ENCODE data around the gene CLEC4F. TPM values are rescaled to one million over a fixed set of nuclear protein-coding genes. Genes with fewer than 3 reads are reported as not detected.

Gene CLEC4F
- total RNA-seq, 1 donor from 2014 or later = not detected

- no peak overlapping the region for H3K27ac Mint-ChIP-seq
- no peaks in the 10 kb centered on the region for H3K36me3 Mint-ChIP-seq (ENCODE audit: insufficient read depth)
- no peaks in the 10 kb centered on the region for H3K4me1 Mint-ChIP-seq (ENCODE audit: low read depth)
- H3K4me3 Mint-ChIP-seq (ENCODE audit: low read depth) = no peak overlapping the region
- H3K9me3 Mint-ChIP-seq (ENCODE audit: low read depth) = no peaks in the 10 kb centered on the region
- peaks cover 53% of the 10 kb centered on the region for H3K27me3 Mint-ChIP-seq
- TF ChIP-seq CTCF (IDR thresholded peaks at IDR 0.05; ENCODE audit: unreplicated experiment) = no peak
- DNase-seq (ENCODE audit: low spot score, unreplicated experiment) = no peak
These were observed 32.4 kb upstream of the CLEC4F start for GRCh38 chr2:70852824-70853223.

GRCh38 chr2:70851704-70852103 lies 31.3 kb upstream of the CLEC4F start:
- TF ChIP-seq CTCF (IDR thresholded peaks at IDR 0.05; ENCODE audit: unreplicated experiment) = no peak
- no peaks in the 10 kb centered on the region for H3K4me1 Mint-ChIP-seq (ENCODE audit: low read depth)
- H3K27ac Mint-ChIP-seq = no peak overlapping the region
- H3K4me3 Mint-ChIP-seq (ENCODE audit: low read depth) = no peak overlapping the region
- H3K27me3 Mint-ChIP-seq = peaks cover 47% of the 10 kb centered on the region
- H3K9me3 Mint-ChIP-seq (ENCODE audit: low read depth) = no peaks in the 10 kb centered on the region
- no peak for DNase-seq (ENCODE audit: low spot score, unreplicated experiment)
- H3K36me3 Mint-ChIP-seq (ENCODE audit: insufficient read depth) = no peaks in the 10 kb centered on the region

- Mint-ChIP-seq H3K4me1 (ENCODE audit: low read depth) (no peaks in the 10 kb centered on the region), H3K27me3 (peaks cover 51% of the 10 kb centered on the region), H3K4me3 (ENCODE audit: low read depth) (no peak overlapping the region), H3K36me3 (ENCODE audit: insufficient read depth) (no peaks in the 10 kb centered on the region), H3K9me3 (ENCODE audit: low read depth) (peaks cover 3% of the 10 kb centered on the region), H3K27ac (no peak overlapping the region)
- DNase-seq (ENCODE audit: low spot score, unreplicated experiment) = no peak
- no peak for TF ChIP-seq CTCF (IDR thresholded peaks at IDR 0.05; ENCODE audit: unreplicated experiment)
These were observed 30.5 kb upstream of the CLEC4F start for GRCh38 chr2:70850925-70851324.

GRCh38 chr2:70842401-70842800 lies 22.0 kb upstream of the CLEC4F start:
- DNase-seq (ENCODE audit: low spot score, unreplicated experiment) = no peak
- Mint-ChIP-seq H3K9me3 (ENCODE audit: low read depth) (peaks cover 12% of the 10 kb centered on the region), H3K4me3 (ENCODE audit: low read depth) (no peak overlapping the region), H3K36me3 (ENCODE audit: insufficient read depth) (no peaks in the 10 kb centered on the region), H3K4me1 (ENCODE audit: low read depth) (no peaks in the 10 kb centered on the region), H3K27me3 (peaks cover 50% of the 10 kb centered on the region), H3K27ac (no peak overlapping the region)
- no peak for TF ChIP-seq CTCF (IDR thresholded peaks at IDR 0.05; ENCODE audit: unreplicated experiment)

- Mint-ChIP-seq H3K4me3 (ENCODE audit: low read depth) (no peak overlapping the region), H3K4me1 (ENCODE audit: low read depth) (no peaks in the 10 kb centered on the region), H3K36me3 (ENCODE audit: insufficient read depth) (no peaks in the 10 kb centered on the region), H3K27me3 (peaks cover 43% of the 10 kb centered on the region), H3K9me3 (ENCODE audit: low read depth) (peaks cover 6% of the 10 kb centered on the region), H3K27ac (no peak overlapping the region)
- TF ChIP-seq CTCF (IDR thresholded peaks at IDR 0.05; ENCODE audit: unreplicated experiment) = no peak
- no peak for DNase-seq (ENCODE audit: low spot score, unreplicated experiment)
These were observed 17.9 kb upstream of the CLEC4F start for GRCh38 chr2:70837980-70838925.
